Fibroblast of peridontal ligament (primary cell): ENCODE results near the gene TSPAN7.

Experiments used
- DNase-seq: peaks from one replicate; pipeline ENCODE4 v3.0.0-alpha.2; 2010; ENCODE audit errors: extremely low read depth

TSPAN7 gene

DNA sequence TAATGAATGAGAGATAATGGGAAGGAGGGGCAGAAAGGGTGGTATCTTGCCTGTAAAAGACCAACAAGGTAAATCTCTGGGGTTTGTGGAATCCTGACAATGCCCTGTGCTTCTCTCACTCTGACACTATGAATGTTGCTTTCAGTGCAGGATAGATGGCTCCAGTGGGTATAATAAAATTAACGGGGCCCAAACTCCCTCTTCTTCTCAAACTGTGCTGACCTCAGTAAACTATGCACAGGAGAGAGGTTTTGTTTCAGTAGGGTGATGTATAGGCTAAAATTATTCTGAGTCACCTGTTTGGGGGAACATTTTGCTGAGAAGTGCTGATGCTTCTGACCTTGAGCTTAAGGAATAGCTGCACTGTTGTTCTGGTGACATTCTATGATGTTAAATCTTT is 82.6 kb downstream of the TSPAN7 start:
- DNase-seq = no peak

DNA sequence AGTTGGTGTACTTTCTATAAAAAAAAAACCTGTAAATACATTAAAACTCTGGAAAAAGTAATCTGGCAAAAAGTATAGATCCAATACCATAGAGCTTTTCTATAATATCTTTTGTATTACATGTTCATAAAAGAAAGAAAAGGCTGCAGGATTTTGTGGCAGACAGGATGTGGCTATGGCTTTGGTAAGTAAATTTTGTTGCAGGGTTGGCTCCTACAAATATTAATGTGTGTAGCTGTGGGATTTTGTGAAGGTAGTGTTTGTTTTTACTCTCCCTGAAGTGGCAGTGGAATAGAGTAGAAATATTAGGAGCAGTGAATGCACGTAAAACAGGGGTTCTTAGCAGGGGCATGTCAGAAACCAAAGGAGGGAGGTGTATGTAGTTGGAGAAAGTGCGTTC is 84.8 kb downstream of the TSPAN7 start:
- no peak for DNase-seq

GRCh38 chrX:38649221-38649620 is 87.9 kb downstream of the TSPAN7 start:
- no peak for DNase-seq

DNA sequence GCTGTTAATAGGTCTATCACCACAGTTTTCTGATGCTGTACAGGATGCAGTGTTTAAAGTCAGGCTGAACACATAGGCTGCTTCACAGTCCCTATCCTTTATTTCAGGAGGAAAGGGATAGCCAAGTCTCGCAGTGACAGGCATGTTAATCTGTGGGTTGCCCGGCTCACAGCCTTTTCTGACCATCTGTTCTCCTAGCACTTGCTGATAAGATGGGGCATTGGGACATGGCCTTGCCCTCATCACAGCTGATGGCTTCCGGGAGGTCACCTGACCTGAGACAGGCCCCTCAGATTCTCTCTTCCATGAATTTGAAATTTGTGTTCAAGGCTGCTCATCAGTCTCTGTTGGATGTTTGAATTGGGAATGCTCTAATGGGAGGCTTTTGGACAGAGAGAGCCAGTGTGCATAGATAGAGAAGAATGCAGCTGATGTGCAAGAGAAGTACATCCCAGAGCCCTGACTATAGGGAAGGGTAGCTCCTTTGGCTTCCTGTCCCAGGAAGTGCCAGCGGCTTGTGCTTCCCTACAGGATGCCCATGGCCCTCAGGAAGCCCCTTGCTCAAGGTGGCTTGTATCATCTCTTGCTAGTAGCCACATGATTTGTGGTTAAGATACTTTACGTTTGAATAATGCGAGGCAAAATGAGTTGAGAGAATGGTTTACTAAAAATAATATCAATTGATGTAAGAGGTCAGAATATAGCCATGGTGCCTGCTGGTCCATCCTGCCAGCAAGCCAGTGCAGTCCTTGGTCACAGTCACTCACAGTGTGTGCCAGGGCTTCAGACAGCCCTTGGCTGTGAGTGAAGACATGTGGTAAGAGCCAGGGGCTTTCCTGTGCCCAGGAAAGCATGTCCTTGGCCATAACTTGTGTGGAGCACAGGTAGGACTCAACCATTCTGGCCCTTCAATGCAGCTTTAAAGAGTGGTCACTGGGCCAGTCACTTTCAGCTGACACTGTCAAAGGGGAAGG is 88.6 kb downstream of the TSPAN7 start:
- no peak for DNase-seq

GRCh38 chrX:38651625-38652601 is 90.6 kb downstream of the TSPAN7 start:
- DNase-seq = no peak

DNA sequence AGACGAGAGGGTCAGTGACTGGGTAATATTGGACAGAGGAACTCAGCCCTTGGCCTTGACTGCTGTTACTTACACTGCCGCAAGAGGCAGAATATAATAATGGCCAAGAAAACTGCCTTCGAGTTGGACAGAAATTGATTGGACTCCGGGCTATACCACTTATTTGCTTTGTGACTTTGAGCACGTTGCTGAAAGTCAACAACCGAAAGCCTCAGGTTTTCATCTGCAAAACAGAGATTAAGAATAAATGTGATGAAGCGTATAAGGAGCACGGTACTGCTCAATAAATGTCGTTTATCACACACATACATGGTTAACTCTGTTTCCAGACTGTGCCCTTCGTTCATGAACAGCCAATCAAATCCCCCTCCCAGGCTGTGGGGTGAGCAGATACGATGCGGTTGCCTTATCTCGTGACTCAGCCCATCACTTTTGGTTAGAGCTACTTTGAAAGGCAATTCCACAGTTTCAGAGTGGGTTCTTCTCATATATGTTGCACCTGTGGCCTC is 91.6 kb downstream of the TSPAN7 start:
- DNase-seq = no peak

DNA sequence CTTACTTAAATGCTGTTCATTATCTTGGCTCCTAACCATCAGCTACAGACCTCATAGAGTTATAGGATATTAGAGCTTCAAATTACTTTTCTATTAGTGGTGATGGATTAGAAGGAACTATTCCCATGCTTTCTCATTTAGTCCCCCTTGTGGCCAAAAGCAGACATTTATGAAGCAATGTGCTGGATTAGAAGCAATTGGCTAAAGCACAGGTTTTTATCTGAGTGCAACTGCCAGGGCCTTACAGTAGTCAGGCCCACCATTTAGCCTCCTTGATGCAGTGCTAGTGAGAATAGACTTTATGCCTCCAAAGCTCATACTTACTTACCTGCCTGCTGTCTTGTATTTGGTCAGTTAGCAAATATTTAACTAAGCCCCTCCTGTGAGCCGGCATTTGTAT is 93.0 kb downstream of the TSPAN7 start:
- peak; percentile 26 for DNase-seq

GRCh38 chrX:38656350-38656915 is 95.1 kb downstream of the TSPAN7 start:
- DNase-seq = no peak

- DNase-seq = no peak
These were observed 96.2 kb downstream of the TSPAN7 start for GRCh38 chrX:38657562-38657961.

- no peak for DNase-seq
These were observed 99.2 kb downstream of the TSPAN7 start for GRCh38 chrX:38660395-38661102.

- no peak for DNase-seq
These were observed 99.7 kb downstream of the TSPAN7 start for GRCh38 chrX:38661103-38661441.

GRCh38 chrX:38661561-38661960 is 100.2 kb downstream of the TSPAN7 start:
- DNase-seq = no peak

- no peak for DNase-seq
These were observed 101.3 kb downstream of the TSPAN7 start for GRCh38 chrX:38662640-38663039.

DNA sequence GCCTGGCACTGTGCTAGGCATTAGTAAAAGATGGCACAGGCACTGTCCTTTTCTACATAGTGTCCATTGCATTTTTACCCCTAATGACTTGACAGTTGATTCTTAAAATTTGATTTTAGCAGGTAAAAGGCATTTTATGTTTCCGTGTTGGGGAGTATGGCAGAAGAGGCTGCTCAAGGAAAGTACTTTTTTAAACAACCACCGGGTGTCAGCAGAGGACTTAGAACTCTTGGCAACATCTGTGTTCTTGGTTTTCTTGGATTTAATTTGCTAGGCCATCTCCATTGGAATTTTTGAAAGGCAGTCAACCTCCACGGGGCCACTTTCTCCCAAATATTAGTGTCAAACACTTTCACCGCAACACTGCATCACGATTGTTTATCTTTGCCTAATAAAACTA is 102.9 kb downstream of the TSPAN7 start:
- DNase-seq = peak; percentile 55

DNA sequence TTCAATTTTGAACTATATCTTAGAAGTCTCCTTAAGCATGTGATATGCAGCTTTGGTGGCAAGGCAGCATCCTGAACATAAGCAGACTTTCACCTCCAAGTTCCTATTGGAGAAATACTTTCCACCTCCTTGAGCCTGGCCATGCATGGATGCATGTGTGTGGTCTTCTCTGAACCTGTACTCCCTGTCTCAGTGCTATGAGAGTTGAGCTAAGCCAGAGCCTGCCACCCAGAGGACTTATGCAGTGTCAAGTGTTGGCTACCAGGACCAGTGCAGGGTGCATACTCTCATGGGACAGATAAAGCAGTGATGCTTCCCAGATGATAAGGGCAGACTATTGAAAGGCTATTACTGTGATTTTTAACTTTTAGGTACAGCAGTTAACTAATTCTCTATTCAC is 105.6 kb downstream of the TSPAN7 start:
- no peak for DNase-seq

- DNase-seq = no peak
These were observed 107.4 kb downstream of the TSPAN7 start for GRCh38 chrX:38668771-38669170.

DNA sequence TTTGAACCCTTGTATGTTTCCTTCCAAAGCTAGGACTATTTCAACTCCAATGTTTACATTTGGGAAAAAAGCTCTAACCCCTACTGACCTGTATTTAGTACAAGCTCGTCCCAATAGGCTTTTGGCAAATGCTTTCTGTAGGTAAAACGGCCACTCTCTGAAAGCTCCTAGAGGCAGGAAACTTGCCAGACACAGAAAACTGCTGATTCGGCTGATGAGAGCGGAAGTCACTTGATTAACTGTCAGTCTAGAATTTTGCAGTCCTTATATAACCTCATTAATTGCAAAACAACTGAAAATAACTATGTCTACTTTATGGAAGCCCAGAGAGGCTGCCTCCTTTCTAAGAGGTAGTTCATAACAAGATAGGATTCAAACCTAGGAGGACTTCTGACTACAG is 108.1 kb downstream of the TSPAN7 start:
- no peak for DNase-seq

- DNase-seq = no peak
These were observed 111.3 kb downstream of the TSPAN7 start for GRCh38 chrX:38672646-38673045.

DNA sequence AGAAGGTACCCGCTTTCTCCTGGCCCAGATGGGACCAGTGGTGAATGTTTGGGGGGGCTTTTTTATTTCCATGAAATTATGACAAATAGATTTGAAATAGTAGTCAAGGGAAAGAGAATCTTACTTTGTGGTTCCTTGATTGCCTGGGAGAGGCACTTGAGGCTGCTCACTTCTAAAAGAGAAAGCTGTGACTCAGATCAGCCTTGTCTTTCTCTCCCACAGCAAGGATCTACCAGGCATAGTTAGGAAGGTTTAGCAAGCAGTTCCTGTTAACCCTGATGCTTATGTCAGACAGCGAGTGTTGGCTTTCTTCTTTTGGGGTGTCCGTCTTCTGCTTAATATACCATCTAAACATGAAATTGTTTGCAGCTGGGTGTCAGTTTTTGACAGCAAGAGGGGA is 114.5 kb downstream of the TSPAN7 start:
- no peak for DNase-seq

DNA sequence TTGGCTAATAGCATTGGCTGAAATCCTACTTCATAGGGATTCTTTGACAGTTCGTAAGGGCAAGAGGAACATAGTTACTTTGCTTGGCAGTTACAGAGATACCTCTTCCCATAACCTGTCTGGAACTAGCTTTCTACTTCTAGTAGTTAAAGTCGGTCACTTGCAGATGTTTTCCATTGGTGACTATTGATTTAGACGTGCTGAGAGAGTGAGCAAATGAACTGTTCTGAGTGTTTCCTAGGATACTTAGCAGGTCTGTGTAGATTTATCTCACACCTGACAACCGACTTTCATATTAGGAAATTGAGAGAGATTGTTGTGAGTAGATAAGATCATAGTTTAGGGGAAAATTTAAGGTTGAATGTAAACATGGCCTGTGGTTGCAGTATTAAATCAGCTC is 116.8 kb downstream of the TSPAN7 start:
- no peak for DNase-seq

GRCh38 chrX:38678821-38679220 is 117.5 kb downstream of the TSPAN7 start:
- DNase-seq = no peak
